GM19468 (cell line): ENCODE results near the gene MT1HL1.

Experiments
- ATAC-seq: cut with Tn5 transposase; IDR thresholded peaks from one replicate; pipeline ENCODE4 v1.9.1; 2021; ENCODE audit warnings: mild to moderate bottlenecking, moderate library complexity, moderate number of reproducible peaks; ENCODE audit not compliant: unreplicated experiment; ENCODE audit errors: extremely low read depth

The MT1HL1 gene

GRCh38 chr1:237004116-237004515 is at the start of gene MT1HL1:
Gene MT1HL1 (minus strand): TSS chr1:237004441. CDS start chr1:237004372, 69 bp downstream.
- ATAC-seq, result no peak

- no peak for ATAC-seq
Measured at GRCh38 chr1:237050915-237051314, 46.7 kb upstream of the MT1HL1 start.

DNA sequence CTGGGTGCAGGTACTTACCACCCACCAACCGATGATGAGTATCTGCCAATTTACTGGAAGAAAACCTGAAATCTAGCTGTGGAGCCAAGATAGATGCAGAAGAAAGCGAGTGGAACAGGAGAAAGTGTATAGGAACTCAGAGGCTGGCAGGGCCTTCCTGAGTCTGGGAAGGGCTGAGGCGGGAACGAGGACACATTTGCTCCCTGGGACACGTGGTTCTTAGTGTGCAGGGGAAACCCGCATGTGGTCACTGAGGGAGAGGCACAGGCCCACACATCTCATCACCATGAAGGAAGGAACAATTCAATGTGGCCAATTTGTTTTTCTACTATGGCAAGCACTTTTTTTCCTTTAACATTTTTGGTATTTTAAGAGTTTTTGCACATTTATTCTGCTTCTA is 45.9 kb upstream of the MT1HL1 start:
- no peak for ATAC-seq

DNA sequence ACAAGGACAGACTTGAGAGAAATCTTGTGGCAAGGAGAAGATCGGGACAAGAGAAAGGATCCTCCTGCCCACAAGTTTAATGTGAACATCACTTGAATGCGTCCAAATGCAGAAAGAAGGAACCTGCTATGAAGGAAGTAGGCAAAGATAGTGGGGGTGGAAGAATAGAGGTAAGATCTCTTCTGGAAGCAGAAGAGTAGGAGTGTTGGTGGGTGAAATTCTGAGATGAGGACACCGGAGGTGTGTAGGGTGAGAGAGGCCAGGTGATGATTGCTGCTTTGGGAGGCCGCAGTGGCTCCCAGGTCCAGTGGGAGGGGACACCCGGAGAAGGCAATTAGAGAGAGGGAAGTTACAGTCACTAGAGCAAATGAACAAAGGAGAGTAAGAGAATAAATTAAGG is 44.6 kb upstream of the MT1HL1 start:
- no peak for ATAC-seq

DNA sequence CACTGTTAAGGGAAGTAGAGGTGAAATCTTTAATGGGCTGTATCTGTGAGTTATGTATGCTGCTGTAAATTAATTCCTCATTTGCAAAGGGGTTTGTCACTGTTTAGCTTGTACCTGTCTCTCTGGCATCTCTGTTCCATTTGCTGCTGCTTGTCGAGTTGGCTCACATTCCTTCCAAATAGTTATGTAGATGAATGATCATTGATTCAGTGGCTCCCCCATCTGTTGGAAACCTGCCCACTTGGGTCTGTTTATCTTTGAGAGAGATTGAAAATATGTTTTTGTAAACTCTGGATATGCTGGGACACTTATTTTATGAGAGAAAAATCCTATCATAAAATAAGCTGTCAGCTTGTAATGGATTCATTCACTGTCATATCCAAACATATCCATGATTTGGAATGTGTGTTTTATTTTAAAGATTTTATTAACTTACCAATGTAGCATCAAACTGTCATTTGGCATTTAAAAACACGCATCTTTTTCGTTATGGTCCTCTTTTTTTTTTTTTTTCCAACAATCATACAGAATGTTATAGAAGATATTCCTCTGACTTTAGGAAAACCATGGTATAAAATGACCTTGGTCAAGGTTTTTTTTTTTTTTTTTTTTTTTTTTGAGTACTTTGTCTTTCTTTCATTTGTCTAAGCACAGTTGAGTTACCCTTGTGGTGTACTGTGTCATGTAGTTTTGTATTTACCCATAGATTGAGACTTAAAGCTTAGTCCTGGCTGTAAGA is 41.2 kb upstream of the MT1HL1 start:
- ATAC-seq, result no peak

DNA sequence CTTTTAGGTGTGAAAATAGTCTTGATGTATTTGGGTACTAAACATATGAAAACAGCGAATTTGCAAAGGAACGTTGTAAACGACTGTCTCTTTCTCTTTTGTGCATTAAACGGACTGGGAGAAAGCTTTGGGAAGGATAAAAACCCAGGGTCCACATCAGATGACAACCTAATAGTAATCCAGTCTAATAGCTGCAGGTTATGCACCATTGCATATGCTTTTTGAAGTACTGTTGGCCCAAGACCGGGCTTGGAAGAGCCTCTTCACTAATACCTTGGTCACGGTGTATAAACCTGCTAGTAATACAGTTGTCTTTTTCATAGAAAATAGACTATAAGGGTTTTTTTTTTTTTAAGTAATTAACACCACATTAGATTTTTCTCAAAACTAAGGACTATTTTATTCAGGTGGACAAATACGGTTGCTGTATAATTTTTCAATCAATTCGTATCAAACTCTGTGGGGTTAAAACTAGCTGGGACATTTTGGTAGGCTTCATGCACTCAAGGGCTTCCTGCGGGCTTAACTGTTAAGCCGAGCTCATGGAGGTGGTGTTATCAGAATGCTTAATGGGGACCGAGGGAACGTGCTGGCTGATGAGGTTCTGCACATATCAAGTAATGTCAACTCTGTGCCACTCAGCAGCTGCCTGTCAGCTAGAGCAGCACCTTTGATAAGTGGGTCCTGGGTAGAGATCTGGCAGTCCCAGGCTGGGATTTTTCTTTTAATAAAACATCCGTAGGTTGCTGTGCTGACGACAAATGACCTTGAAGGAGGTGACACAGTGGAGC is 39.8 kb upstream of the MT1HL1 start:
- no peak for ATAC-seq

DNA sequence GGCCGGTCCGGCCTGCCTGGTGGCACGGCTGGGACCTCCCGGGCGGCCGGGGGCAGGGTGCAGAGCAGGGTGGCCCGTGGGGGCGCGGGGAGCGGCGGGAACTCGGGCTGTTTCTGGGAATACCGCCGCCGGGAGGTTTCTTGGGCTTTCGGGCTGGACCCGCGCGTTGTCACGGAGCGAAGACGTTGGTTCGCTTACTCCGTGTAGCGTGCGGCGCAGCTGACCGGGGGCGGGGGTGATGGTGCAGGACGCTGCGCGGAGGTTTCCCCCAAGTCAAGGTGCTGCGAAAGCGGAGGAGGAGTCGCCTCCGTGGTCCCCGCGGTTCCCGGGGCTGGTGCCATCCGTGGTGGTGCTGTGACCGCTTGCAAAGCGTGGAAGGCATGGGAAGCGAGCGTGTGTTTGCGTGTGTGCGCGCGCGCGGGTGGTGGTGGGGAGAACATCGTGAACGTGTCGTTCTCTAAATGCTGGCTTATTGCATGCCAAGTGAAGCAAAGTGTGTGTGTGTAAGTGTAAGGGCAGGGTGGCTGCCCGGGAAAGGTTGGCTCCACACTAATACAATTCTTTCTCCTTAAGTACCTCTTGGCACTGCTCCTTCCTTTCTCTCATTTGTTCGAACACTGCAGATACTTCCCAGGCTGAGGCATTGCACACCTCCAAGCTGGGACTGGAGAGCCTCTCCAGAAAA is 38.8 kb upstream of the MT1HL1 start:
- no peak for ATAC-seq

GRCh38 chr1:237042526-237042891 is 38.3 kb upstream of the MT1HL1 start:
- ATAC-seq, result no peak

DNA sequence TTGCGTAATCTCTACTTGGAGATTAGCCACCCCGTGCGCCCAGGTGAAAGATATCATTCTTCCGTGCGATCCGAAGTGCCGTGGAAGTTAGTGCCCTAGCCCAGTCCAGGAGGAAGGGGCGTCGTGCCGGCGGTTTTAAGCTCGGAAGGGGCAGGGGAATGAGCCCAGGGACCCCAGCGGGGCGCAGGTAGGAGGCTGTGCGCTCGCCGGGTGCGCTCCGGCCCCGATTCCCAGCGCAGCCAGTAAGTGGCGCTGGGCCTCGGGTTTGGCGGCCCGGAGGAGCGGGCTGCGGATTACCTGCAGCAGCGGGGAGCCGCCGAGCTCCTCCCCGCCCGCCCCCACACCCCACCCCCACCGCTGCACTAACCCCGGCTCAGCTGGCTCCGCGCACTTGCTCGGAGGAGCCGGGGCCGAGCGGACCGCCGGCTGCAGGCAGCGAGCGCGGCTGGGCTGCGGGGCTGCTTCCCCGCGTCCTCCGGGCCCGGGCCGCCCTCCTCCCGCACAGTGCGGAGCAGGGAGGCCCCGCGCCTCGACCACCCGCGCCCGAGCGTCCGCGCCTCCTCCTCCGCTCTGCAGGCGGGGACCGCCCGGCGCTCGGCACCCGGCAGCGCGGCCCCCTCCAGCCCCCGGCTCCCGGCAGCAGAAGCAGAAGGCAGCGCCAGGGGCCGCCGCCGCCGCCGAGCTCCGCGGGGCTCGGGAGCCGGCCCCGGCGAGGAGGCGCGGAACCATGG is 37.7 kb upstream of the MT1HL1 start, which contains the start of gene RYR2:
Gene RYR2 (plus strand): TSS at position 390 of the 731 bp plus-strand sequence. CDS start 338 bp downstream, at position 728.
- no peak for ATAC-seq

GRCh38 chr1:237041461-237041794 is 37.2 kb upstream of the MT1HL1 start:
- ATAC-seq, result no peak

- no peak for ATAC-seq
Measured at GRCh38 chr1:237040823-237041222, 36.6 kb upstream of the MT1HL1 start.

GRCh38 chr1:237038211-237038610 is 34.0 kb upstream of the MT1HL1 start:
- no peak for ATAC-seq

DNA sequence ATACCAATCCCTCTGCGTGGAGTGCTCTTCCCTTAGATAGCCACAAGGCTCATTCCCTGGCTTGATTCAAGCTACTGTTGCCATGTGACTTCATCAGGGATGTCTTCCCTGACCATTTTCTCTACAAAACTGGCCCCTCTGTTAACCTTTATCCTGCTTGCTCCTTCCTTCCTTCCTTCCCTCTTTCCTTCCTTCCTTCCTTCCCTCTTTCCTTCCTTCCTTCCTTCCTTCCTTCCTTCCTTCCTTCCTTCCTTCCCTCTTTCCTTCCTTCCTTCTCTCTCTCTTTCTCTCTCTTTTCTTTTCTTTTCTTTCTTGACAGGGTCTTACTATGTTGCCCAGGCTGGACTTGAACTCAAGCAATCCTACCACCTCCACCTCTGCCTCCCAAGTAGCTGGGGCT is 31.5 kb upstream of the MT1HL1 start:
- no peak for ATAC-seq

- ATAC-seq, result no peak
Measured at GRCh38 chr1:237033804-237034203, 29.6 kb upstream of the MT1HL1 start.

- ATAC-seq, result no peak
Measured at GRCh38 chr1:237033061-237033460, 28.8 kb upstream of the MT1HL1 start.

- ATAC-seq, result peak; percentile 75
Measured at GRCh38 chr1:237032029-237032428, 27.8 kb upstream of the MT1HL1 start.

GRCh38 chr1:237031480-237031879 is 27.2 kb upstream of the MT1HL1 start:
- no peak for ATAC-seq

DNA sequence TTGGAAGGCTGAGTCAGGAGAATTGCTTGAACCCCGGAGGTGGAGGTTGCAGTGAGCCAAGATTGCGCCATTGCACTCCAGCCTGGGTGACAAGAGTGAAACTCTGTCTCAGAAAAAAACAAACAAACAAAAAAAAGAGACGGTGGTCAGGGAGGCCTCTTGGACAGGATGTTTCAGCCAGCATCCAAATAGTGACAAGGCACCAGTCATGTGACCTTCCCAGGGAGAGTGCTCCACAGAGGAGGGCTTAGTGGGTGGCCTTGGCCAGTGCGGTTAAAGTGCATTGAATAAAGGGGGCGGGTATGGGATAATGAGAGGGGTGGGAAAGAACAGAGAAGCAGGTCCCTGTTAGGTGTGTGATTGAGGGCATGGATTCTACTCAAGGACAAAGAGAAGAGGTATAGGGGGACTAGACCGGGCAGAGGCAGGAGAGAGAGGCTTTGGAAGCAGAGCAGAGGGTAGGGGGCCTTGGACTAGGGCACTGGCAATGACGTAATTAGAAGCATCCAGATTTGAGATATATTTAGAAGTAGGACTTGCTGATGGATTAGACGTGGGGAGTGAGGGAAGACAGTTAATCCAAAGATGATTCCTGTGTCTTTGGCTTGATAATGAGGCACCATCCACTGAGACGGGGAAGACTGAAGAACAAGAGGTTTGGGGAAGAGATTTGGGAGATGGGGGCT is 25.8 kb upstream of the MT1HL1 start:
- ATAC-seq, result no peak

DNA sequence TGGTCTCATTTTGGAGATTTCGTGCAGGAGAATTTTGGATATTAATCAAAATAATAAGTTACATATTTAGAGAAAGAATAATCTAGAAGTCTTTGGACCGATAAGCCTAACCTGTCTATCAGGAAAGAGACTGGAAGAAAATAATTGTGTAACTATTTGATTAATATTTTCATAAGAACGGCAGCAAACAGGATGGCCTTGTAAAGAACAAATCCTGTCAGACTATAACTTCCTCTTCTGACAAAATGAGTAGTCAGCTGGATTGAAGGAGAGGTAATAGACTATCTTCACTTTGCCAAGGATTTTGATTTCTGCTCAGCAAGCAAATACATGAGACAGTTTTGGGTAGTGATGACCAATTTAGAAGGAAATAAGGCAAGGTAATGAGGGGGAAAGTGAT is 25.0 kb upstream of the MT1HL1 start:
- no peak for ATAC-seq
